Hematopoietic multipotent progenitor cell treated with erythropoietin and hydrocortisone succinate and interleukin-3 and kit ligand, for 8 days (in vitro differentiated cells): ENCODE results near the gene SDK2.

Experiments
- DNase-seq: peaks from one replicate; pipeline ENCODE4 v3.0.0-alpha.2; 2015

Gene SDK2

GRCh38 chr17:73584987-73585386 is 59.3 kb downstream of the SDK2 start:
- no peak for DNase-seq

- no peak for DNase-seq
Observed at GRCh38 chr17:73584049-73584448, 60.2 kb downstream of the SDK2 start.

GRCh38 chr17:73582821-73583220 is 61.4 kb downstream of the SDK2 start:
- DNase-seq = no peak

GRCh38 chr17:73582359-73582758 is 61.9 kb downstream of the SDK2 start:
- no peak for DNase-seq

- no peak for DNase-seq
Observed at GRCh38 chr17:73581379-73581778, 62.9 kb downstream of the SDK2 start.

GRCh38 chr17:73580073-73580710 is 64.1 kb downstream of the SDK2 start:
- no peak for DNase-seq

GRCh38 chr17:73576556-73577098 is 67.6 kb downstream of the SDK2 start:
- DNase-seq = no peak

GRCh38 chr17:73575470-73576221 is 68.6 kb downstream of the SDK2 start:
- peak; percentile 12 for DNase-seq

GRCh38 chr17:73571511-73572130 is 72.6 kb downstream of the SDK2 start:
- no peak for DNase-seq

- DNase-seq = no peak
Observed at GRCh38 chr17:73569762-73570319, 74.4 kb downstream of the SDK2 start.

GRCh38 chr17:73568934-73569333 is 75.3 kb downstream of the SDK2 start:
- no peak for DNase-seq

GRCh38 chr17:73566905-73567782 is 77.1 kb downstream of the SDK2 start:
- DNase-seq = no peak

GRCh38 chr17:73564843-73565242 is 79.4 kb downstream of the SDK2 start:
- no peak for DNase-seq

- DNase-seq = no peak
Observed at GRCh38 chr17:73562896-73563295, 81.3 kb downstream of the SDK2 start.

GRCh38 chr17:73561111-73561510 is 83.1 kb downstream of the SDK2 start:
- no peak for DNase-seq

GRCh38 chr17:73560661-73561060 is 83.6 kb downstream of the SDK2 start:
- no peak for DNase-seq

- no peak for DNase-seq
Observed at GRCh38 chr17:73559532-73559931, 84.7 kb downstream of the SDK2 start.

GRCh38 chr17:73555199-73555960 is 88.9 kb downstream of the SDK2 start:
- no peak for DNase-seq

- no peak for DNase-seq
Observed at GRCh38 chr17:73554498-73554897, 89.7 kb downstream of the SDK2 start.

- DNase-seq = no peak
Observed at GRCh38 chr17:73553311-73553710, 90.9 kb downstream of the SDK2 start.

- no peak for DNase-seq
Observed at GRCh38 chr17:73552300-73553048, 91.8 kb downstream of the SDK2 start.
